Fibroblast of villous mesenchyme (primary cell): ENCODE data around the gene HSBP1. TPM values are rescaled to one million over a fixed set of nuclear protein-coding genes. Genes with fewer than 3 reads are reported as not detected.

Experiments
- DNase-seq: peaks from one replicate; pipeline ENCODE4 v3.0.0-alpha.2; 2010; ENCODE audit warnings: low read depth
- H3K4me3 ChIP-seq: 2 replicates; pipeline ENCODE4 v1.5.1; 2011; ENCODE audit warnings: low read depth, mild to moderate bottlenecking, low read length
- CTCF ChIP-seq: IDR thresholded peaks from 2 replicates; pipeline ENCODE4 v1.5.1; 2012; ENCODE audit warnings: low read depth, mild to moderate bottlenecking, low read length; ENCODE audit not compliant: insufficient read depth
- total RNA-seq: library from RNA; depleted of rRNA; stranded (reverse); fragments of >200 nt; gene quantifications from 2 replicates; pipeline ENCODE4 v1.2.3, GENCODE V29; 2012

The HSBP1 gene
- total RNA-seq, 1 donor = 30.2 TPM

- peak; percentile 40 for DNase-seq
- no peak for TF ChIP-seq CTCF
- no peak overlapping the region for H3K4me3 ChIP-seq
These were observed 35.0 kb upstream of the HSBP1 start for GRCh38 chr16:83772806-83773205.

- DNase-seq = no peak
- TF ChIP-seq CTCF = no peak
- H3K4me3 ChIP-seq = no peak overlapping the region
These were observed 33.7 kb upstream of the HSBP1 start for GRCh38 chr16:83774066-83774465.

GRCh38 chr16:83776944-83777343 lies 30.8 kb upstream of the HSBP1 start:
- TF ChIP-seq CTCF = no peak
- no peak for DNase-seq

GRCh38 chr16:83779886-83780285 lies 27.9 kb upstream of the HSBP1 start:
- peak; percentile 40 for DNase-seq
- H3K4me3 ChIP-seq = no peak overlapping the region
- no peak for TF ChIP-seq CTCF

More at GRCh38 chr16:83776944-83777343, 30.8 kb upstream of the HSBP1 start:
- H3K4me3 ChIP-seq = no peak overlapping the region

GRCh38 chr16:83785455-83785854 lies 22.3 kb upstream of the HSBP1 start:
- DNase-seq = no peak
- TF ChIP-seq CTCF = no peak
- H3K4me3 ChIP-seq = no peak overlapping the region

GRCh38 chr16:83789642-83790401 lies 18.0 kb upstream of the HSBP1 start:
- H3K4me3 ChIP-seq = no peak overlapping the region
- TF ChIP-seq CTCF = no peak
- DNase-seq = no peak

- H3K4me3 ChIP-seq = no peak overlapping the region
- DNase-seq = no peak
- no peak for TF ChIP-seq CTCF
These were observed 15.9 kb upstream of the HSBP1 start for GRCh38 chr16:83791916-83792315.
